Breast epithelium (tissue), 3 donors: ENCODE data around the gene TFF3.

Experiments
- POLR2A ChIP-seq: fragments of 450-650 bp; IDR thresholded peaks from one replicate; pipeline ENCODE4 v1.6.1; 2016; ENCODE audit warnings: antibody characterized with exemption, mild to moderate bottlenecking, moderate library complexity
- POLR2AphosphoS5 ChIP-seq, 3 donors: sonication (generic); formaldehyde crosslinking; IDR thresholded peaks; one replicate each; pipeline ENCODE4 v1.6.1; 2017; ENCODE audit warnings: antibody characterized with exemption in 3 of 3
- TF ChIP-seq, protein P1 (sequence below), 3 donors: fragments of 450-650 bp; IDR thresholded peaks; one replicate each; pipeline ENCODE4 v1.5.1; 2016 to 2017; ENCODE audit warnings: antibody characterized with exemption in 3 of 3, mild to moderate bottlenecking in 3 of 3, moderate library complexity in 3 of 3

DNA sequence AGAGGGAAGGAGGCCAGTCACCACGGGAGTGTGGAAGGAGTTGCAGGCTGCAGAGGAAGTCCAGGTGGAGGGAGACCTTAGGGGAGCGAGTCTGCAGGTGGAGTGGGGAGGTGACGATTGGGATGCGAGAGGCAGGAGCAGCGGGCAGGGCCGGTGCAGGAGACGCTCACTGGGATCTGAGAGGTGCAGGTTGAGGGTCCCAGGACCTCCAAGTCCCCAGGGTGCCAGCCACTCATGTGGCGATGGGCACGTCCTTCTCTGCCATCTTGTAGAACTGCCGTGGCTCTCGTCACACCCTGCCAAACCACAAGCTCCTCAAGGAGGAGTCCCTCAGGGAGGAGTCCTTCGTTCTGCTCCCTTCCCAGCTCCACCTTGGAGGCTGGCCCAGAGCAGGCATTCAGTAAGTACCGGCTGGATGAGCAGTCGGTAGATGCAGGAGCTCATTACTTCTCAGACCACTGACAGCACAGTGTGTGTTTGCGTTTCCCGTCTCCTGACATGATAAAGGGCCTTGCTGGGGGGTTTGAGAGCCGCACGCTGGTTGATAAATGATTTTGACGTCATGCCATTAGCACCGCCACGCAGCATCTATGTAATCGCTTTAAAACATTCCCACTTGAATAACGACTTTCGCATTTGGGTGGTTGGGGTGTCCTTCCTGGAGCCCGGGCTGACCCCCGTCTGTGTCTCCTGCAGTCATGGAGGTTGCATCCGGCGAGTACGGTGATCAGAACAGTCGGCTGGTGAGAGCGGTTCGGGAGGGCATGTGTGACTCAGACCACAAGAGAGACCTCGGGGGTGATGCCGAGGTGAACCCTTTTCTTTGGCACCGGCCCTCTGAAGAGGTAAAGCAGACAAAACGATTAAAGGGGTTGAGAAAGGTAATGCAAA is 27.8 kb downstream of the TFF3 start:
- TF ChIP-seq POLR2AphosphoS5 (IDR thresholded peaks at IDR 0.05) (no peak), POLR2A (no peak)
- TF ChIP-seq, protein P1, sequence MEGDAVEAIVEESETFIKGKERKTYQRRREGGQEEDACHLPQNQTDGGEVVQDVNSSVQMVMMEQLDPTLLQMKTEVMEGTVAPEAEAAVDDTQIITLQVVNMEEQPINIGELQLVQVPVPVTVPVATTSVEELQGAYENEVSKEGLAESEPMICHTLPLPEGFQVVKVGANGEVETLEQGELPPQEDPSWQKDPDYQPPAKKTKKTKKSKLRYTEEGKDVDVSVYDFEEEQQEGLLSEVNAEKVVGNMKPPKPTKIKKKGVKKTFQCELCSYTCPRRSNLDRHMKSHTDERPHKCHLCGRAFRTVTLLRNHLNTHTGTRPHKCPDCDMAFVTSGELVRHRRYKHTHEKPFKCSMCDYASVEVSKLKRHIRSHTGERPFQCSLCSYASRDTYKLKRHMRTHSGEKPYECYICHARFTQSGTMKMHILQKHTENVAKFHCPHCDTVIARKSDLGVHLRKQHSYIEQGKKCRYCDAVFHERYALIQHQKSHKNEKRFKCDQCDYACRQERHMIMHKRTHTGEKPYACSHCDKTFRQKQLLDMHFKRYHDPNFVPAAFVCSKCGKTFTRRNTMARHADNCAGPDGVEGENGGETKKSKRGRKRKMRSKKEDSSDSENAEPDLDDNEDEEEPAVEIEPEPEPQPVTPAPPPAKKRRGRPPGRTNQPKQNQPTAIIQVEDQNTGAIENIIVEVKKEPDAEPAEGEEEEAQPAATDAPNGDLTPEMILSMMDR (IDR thresholded peaks at IDR 0.05) = no peak
